GM04504 (cell line): ENCODE measurements around the gene SLC29A2.

Experiments used
- DNase-seq: peaks from one replicate; pipeline ENCODE4 v3.0.0-alpha.2; 2012; ENCODE audit warnings: low read depth

Gene SLC29A2

DNA sequence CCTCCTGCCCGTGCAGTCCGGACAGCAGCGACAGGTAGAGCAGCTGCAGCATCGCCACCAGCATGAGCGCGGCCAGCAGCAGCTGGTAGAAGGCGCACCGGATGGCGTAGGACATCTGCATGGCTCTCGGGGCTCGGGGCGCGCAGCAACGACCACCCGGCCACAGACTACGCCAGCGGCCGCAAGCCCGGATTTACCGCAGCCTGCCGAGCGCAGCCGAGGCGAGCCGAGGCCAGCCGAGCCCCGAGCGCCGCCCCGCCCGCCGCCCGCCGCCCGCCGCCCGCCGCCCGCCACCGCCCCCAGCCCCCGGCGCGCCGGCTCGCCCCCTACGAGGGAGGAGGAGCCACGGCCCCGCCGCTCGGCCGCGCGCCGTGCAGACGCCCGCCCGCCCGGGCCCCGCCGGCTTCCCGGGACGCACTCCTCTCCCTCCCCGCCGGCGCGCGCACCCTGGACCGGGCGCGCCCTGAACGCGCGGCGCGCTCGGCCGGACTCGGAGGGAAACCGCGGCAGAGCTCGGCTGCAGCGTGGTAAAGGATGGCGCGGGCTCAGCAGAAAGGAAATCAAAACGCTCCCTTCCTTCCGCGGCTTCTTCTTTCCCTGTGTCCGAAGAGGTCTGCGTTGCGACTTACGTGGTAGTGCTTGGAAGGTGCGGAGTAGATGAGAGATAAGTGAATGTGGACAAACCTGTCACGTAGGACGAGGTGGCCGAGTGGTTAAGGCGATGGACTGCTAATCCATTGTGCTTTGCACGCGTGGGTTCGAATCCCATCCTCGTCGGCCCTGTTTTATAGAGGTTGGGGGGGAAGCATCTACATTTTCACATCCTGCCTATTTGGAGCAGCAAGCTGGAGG is 23.9 kb downstream of the SLC29A2 start, which contains the start of gene B4GAT1:
Gene B4GAT1 (minus strand): TSS at position 205 of the 852 bp plus-strand sequence. CDS start 84 bp downstream, at position 121.
- DNase-seq = peak; percentile 78

GRCh38 chr11:66346476-66347424 is 24.8 kb downstream of the SLC29A2 start:
- DNase-seq = no peak

DNA sequence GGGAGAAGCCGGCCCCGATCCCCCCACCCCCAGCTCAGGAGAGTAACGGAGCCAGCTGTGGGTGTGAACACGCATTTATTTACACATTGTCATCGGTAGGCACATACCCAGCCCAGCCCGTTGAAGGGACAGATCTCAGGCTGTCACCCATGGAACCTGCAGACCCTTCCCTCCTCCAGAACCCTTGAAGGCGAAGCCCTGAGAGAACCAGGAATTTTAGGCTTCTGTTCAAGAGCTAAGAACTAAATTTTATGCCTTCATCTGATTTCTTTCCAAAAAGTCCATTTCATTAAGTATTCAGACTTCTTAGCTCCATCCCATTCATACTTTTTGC is 26.3 kb downstream of the SLC29A2 start:
- DNase-seq = no peak

DNA sequence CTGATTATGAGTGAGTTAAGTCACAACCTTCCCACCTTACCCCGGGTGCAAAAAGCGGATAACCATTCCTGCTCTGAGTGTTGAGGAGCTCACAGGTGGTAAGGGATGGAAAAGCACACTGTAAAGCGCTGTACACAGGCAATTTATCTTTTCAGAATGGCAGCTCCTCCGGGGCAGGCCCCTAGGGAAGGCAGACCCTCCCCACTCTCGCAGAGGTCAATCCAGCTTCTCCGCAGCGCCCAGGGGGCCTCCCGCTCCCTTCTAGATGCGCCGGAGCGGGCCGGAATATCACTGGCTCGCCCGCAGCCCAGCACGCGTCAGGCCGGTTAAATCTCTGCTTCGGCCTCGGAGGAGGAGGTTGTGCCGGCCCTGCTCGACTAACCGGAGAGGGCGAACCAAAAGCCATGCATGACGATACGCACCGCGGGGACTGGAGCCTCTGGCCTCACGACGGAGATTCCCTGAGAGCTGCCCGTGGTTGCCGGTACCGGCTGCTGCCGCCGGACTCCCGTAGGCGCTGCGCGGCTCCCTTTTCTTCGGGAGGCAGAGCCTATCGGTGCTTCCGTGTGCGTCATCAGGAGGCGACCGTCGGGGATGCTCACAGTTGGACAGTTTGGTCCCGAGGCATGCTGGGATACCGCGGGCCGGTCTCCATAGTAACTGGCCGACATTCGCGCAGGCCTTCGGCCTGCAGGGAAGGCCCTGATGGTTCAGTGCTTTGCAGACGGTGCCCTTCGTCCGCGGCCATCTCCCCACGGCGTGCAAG is 26.8 kb downstream of the SLC29A2 start, which contains the start of gene BRMS1:
Gene BRMS1 (minus strand): TSS at position 555 of the 766 bp plus-strand sequence. CDS start 2,870 bp downstream, outside the sequence.
- peak; percentile 94 for DNase-seq

DNA sequence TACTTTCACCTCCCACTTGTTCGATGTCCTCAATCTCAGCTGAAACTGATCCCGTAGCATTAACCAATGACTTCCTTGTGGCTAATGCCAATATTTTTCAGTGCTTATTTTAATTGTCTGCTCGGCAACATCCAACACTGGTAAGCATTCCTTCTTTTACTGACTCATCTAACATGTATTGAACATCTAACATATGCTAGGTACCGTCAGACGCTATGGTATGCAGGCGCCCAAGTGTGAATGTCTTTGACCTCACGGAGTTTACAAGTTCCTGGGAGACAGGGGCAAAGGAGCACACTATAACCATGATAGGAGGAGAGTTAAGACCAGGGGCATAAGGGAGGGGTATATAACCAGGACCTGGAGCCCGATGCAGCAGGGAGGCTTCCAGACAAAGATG is 28.4 kb downstream of the SLC29A2 start:
- DNase-seq = no peak

GRCh38 chr11:66341502-66342126 is 29.9 kb downstream of the SLC29A2 start:
- DNase-seq = no peak

DNA sequence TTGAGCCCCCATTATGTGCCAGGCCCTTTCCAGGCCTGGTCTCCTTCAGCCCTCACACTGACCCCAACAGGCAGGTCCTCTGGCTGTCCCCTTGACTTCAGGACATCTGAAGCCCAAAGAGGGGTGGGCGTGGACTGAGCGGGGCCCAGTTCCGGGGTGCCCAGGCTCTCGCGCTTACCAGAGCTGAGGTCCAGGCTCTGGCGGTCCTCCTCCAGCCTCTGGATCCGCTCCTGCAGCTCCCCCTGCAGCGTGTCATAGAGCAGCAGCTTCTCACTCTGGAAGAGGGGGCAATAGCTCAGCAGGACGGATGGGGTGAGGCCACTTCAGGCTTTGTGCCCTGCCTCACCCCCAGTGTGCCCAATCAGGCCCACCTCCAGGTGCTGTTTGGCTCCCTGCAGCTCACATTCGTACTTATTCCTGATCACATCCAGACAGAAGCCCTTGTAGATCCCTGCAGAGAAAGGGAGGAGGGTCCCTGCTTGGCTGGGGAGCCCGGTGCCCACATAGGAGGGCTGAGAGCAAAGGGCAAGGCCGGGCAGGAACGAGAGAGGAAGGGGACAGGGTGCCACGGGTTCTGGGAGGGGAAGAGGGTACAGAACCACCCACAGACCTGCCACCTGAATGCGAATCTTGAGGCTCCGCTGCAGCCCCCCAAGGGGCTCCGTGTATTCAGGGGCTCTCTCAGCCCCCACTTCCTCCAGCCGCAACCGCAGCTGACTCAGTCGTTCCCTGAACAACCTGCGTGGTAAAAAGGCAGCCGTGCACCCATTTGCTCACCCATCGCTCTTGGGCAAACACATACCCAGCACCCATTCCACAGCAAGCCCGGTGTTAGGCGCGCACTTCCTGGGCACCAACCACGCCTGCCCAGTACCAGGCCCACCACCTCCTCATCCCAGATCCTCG is 30.7 kb downstream of the SLC29A2 start:
- DNase-seq = no peak

GRCh38 chr11:66339686-66340483 is 31.7 kb downstream of the SLC29A2 start:
- no peak for DNase-seq

DNA sequence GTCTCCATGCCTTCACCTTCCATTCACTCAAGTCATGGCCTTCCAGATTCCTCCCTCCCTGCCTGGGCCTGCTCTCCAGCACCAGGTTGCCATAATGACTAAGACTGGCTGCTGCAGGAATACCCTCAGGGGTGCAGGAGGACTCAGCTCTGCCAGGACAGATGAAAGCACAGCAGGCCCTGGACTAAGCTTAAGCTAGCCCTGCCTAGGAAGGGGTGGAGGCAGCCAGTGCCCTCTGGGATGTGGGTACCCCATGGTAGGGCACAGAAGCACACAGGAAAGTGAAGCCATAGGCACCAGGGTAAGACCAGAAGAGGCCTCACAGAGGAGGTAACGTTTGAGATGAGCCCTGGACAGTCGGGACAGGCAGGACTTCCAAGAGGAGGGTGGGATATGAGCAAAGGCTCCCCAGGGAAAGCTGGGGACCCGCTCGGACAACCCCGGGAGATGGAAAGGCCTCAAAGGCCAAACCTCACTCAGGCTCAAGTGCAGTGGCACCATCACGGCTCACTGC is 32.3 kb downstream of the SLC29A2 start:
- DNase-seq = no peak

GRCh38 chr11:66338276-66339161 is 33.0 kb downstream of the SLC29A2 start:
- no peak for DNase-seq

DNA sequence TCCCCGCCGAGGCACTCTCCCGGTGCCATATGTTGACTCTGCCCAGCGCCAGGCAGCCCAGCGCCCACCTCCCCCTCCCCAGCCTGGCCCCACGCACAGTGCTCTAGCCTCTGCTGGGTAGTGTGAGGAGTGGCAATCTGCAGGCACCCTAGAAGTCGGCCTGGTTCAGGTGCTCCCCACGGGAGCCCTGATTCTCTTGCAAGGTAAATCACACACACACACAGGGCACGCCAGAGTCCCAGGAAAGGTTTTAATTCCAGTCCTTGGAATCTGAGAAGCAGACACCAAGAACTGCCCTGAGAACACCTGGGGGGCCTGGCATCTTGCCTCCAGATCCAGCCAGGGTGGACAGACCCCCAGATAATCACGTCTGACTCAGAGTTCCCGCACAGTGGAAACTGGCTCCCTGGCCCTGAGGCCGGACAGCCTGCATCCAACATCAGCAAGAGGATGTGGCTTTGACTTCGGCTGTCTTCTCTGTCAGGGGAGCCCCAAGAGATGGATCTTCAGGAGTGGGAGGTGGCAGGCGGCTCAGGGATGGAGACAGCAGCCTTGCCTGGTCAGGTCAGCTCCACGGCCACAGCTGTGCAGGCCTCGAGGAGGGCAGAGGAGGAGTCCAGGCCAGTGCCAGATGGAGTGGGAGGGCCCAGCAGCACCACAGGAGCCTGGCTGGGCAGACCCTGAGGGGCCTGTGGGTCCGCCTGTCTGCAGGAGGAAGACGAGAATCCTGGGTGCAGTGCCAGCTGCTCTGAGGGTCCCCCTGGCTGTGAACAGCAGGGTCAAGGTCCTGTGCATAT is 34.3 kb downstream of the SLC29A2 start:
- no peak for DNase-seq

DNA sequence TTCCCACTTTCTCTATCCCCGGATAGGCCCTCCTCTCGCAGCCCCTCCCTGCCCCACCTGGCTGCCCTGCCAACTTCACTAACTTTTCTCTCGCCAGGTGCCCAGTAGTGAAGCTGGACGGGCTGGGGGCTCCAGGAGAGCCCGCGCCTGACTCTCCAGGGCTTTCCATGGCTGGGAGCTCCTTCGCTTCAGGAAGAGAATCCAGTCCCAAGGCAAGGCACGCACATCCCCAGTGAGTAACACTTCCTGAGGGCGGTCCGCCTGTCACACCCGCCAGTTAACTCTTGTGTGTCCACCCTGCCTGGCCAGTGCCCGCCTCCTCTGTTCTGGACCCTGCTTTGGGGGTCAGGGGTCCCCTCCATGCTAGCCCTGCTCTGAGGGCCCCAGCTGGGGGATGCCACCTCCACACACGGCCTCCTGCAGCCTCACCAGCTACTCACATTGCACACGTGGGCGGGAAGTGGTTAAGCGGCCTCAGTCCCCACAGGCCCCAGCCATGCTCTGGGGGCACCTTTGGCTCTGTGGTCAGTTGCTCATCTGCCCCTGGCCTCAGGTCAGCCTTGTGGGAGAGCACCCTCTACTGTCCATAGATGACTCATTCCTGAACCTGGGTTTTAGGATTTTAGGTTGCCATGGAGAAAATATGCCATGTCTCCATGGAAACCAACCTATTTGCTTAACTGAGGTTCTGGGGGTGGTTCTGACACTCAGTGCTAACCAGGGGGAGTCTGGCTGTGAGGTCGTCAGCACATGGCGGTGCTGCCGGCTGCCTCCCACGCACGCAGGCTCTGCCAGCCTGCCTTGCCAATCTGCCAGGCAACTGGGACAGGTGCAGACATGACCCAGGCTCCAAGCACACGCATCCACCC is 35.1 kb downstream of the SLC29A2 start, which contains the start of gene RIN1:
Gene RIN1 (minus strand): TSS at position 201 of the 869 bp plus-strand sequence. CDS start 32 bp downstream, at position 169.
- peak; percentile 96 for DNase-seq

GRCh38 chr11:66335531-66336233 is 35.9 kb downstream of the SLC29A2 start:
- DNase-seq = no peak

- no peak for DNase-seq
These were observed 36.7 kb downstream of the SLC29A2 start for GRCh38 chr11:66334605-66335442.
